HG03039 (cell line): Measurements from ENCODE around the gene CRB1.

Source experiments
- ATAC-seq: cut with Tn5 transposase; IDR thresholded peaks from one replicate; pipeline ENCODE4 v1.9.1; 2021; ENCODE audit warnings: mild to moderate bottlenecking, moderate library complexity; ENCODE audit not compliant: unreplicated experiment

CRB1 gene

GRCh38 chr1:197268012-197268411 is at the start of gene CRB1:
Gene CRB1 (plus strand): TSS chr1:197268252. CDS start chr1:197268413, 161 bp downstream.
- ATAC-seq, result no peak

- no peak for ATAC-seq
Measured at GRCh38 chr1:197218857-197219256, 49.2 kb upstream of the CRB1 start.

- no peak for ATAC-seq
Measured at GRCh38 chr1:197222025-197222685, 45.9 kb upstream of the CRB1 start.

- ATAC-seq, result no peak
Measured at GRCh38 chr1:197222780-197223179, 45.3 kb upstream of the CRB1 start.

GRCh38 chr1:197224160-197224559 is 43.9 kb upstream of the CRB1 start:
- no peak for ATAC-seq

GRCh38 chr1:197225611-197226010 is 42.4 kb upstream of the CRB1 start:
- no peak for ATAC-seq

GRCh38 chr1:197234581-197234980 is 33.5 kb upstream of the CRB1 start:
- ATAC-seq, result no peak

- ATAC-seq, result no peak
Measured at GRCh38 chr1:197235355-197235754, 32.7 kb upstream of the CRB1 start.

- no peak for ATAC-seq
Measured at GRCh38 chr1:197247465-197247864, 20.6 kb upstream of the CRB1 start.

GRCh38 chr1:197249324-197249723 is 18.7 kb upstream of the CRB1 start:
- no peak for ATAC-seq

- ATAC-seq, result no peak
Measured at GRCh38 chr1:197250616-197251015, 17.4 kb upstream of the CRB1 start.

- ATAC-seq, result no peak
Measured at GRCh38 chr1:197252973-197253372, 15.1 kb upstream of the CRB1 start.

GRCh38 chr1:197254866-197255265 is 13.2 kb upstream of the CRB1 start:
- no peak for ATAC-seq

- ATAC-seq, result no peak
Measured at GRCh38 chr1:197264936-197265567, 3.0 kb upstream of the CRB1 start.

- ATAC-seq, result no peak
Measured at GRCh38 chr1:197269053-197269452, 1.0 kb downstream of the CRB1 start.

GRCh38 chr1:197272791-197273190 is 4.7 kb downstream of the CRB1 start:
- no peak for ATAC-seq

GRCh38 chr1:197277166-197277565 is 9.1 kb downstream of the CRB1 start:
- ATAC-seq, result no peak

GRCh38 chr1:197284325-197284724 is 16.3 kb downstream of the CRB1 start:
- ATAC-seq, result no peak

GRCh38 chr1:197284966-197285365 is 16.9 kb downstream of the CRB1 start:
- ATAC-seq, result no peak

GRCh38 chr1:197285526-197286205 is 17.6 kb downstream of the CRB1 start:
- no peak for ATAC-seq

- no peak for ATAC-seq
Measured at GRCh38 chr1:197286634-197287033, 18.6 kb downstream of the CRB1 start.

- no peak for ATAC-seq
Measured at GRCh38 chr1:197287863-197288262, 19.8 kb downstream of the CRB1 start.
